AG10803 (cell line): ENCODE data around the gene GRIP1.

Experiments
- DNase-seq: peaks from one replicate; pipeline ENCODE4 v3.0.0; 2010; ENCODE audit warnings: low read depth
- H3K4me3 ChIP-seq: 2 replicates; pipeline ENCODE4 v1.5.1; 2011; ENCODE audit warnings: mild to moderate bottlenecking, low read length, control low read depth
- CTCF ChIP-seq: conservative IDR thresholded peaks from 2 replicates; pipeline ENCODE4 v1.5.1; 2011; ENCODE audit warnings: mild to moderate bottlenecking, low read length, control low read depth, inconsistent platforms

The GRIP1 gene

GRCh38 chr12:66345956-66346355 is 332.9 kb downstream of the GRIP1 start:
- DNase-seq = no peak
- no peak for TF ChIP-seq CTCF

GRCh38 chr12:66345212-66345611 is 333.7 kb downstream of the GRIP1 start:
- no peak for DNase-seq
- TF ChIP-seq CTCF = no peak
- no peak overlapping the region for H3K4me3 ChIP-seq

More at GRCh38 chr12:66345956-66346355, 332.9 kb downstream of the GRIP1 start:
- no peak overlapping the region for H3K4me3 ChIP-seq

- no peak for DNase-seq
- TF ChIP-seq CTCF = no peak
- no peak overlapping the region for H3K4me3 ChIP-seq
Measured at GRCh38 chr12:66341126-66341525, 337.8 kb downstream of the GRIP1 start.

GRCh38 chr12:66340131-66340530 is 338.7 kb downstream of the GRIP1 start:
- no peak for DNase-seq
- no peak overlapping the region for H3K4me3 ChIP-seq
- TF ChIP-seq CTCF = no peak

- no peak for TF ChIP-seq CTCF
- H3K4me3 ChIP-seq = no peak overlapping the region
- DNase-seq = no peak
Measured at GRCh38 chr12:66337381-66338010, 341.4 kb downstream of the GRIP1 start.

GRCh38 chr12:66335746-66336145 is 343.1 kb downstream of the GRIP1 start:
- TF ChIP-seq CTCF = no peak
- DNase-seq = no peak
- H3K4me3 ChIP-seq = no peak overlapping the region

GRCh38 chr12:66331814-66332213 is 347.1 kb downstream of the GRIP1 start:
- DNase-seq = no peak

More at GRCh38 chr12:66331814-66332213, 347.1 kb downstream of the GRIP1 start:
- TF ChIP-seq CTCF = no peak
- H3K4me3 ChIP-seq = no peak overlapping the region
